ENCODE measurements around the gene PRDX5.

DNA sequence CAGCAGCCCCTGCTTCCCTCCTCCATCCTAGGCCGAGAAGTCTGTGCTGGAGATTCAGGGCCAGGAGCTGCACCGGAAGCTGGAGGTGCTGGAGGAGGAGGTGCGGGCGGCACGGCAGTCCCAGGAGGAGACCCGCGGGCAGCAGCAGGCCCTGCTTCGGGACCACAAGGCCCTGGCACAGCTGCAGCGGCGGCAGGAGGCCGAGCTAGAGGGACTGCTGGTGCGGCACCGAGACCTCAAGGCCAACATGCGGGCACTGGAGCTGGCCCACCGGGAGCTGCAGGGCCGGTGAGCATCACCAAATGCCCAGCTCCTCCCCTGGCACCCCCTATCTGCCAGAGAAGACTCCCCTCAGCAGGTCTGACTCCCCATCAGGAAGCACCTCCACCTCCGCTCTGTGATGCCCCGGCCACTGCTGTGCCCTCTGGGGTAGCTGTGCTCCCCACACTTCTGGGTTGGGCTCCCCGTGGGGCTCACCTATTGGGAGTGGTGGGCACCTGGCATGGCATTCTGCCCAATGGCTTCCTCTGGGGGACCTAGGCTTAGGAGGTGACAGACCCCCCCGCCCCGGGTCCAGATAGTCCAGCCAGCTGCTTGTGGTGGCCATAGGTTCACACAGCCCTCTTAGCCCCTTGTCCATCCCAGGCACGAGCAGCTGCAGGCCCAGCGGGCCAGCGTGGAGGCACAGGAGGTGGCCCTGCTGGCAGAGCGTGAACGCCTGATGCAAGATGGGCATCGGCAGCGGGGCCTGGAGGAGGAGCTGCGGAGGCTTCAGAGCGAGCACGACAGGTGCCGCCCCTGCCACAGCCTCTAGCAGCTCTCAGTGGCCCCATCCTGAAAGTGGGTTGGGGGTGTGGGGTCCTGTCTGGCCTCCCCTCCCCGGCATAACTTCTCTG lies 34.4 kb downstream of the PRDX5 start:
- TF ChIP-seq, protein P1, sequence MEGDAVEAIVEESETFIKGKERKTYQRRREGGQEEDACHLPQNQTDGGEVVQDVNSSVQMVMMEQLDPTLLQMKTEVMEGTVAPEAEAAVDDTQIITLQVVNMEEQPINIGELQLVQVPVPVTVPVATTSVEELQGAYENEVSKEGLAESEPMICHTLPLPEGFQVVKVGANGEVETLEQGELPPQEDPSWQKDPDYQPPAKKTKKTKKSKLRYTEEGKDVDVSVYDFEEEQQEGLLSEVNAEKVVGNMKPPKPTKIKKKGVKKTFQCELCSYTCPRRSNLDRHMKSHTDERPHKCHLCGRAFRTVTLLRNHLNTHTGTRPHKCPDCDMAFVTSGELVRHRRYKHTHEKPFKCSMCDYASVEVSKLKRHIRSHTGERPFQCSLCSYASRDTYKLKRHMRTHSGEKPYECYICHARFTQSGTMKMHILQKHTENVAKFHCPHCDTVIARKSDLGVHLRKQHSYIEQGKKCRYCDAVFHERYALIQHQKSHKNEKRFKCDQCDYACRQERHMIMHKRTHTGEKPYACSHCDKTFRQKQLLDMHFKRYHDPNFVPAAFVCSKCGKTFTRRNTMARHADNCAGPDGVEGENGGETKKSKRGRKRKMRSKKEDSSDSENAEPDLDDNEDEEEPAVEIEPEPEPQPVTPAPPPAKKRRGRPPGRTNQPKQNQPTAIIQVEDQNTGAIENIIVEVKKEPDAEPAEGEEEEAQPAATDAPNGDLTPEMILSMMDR (IDR thresholded peaks at IDR 0.05), result no peak
- no peak for TF ChIP-seq POLR2A (IDR thresholded peaks at IDR 0.05)

Data from testis (tissue), 2 donors.